HG02943 (cell line): ENCODE data around the gene TBKBP1.

Source experiments
- ATAC-seq: cut with Tn5 transposase; IDR thresholded peaks from one replicate; pipeline ENCODE4 v1.9.1; 2021; ENCODE audit warnings: mild to moderate bottlenecking, low read depth, moderate library complexity; ENCODE audit not compliant: unreplicated experiment

The TBKBP1 gene

DNA sequence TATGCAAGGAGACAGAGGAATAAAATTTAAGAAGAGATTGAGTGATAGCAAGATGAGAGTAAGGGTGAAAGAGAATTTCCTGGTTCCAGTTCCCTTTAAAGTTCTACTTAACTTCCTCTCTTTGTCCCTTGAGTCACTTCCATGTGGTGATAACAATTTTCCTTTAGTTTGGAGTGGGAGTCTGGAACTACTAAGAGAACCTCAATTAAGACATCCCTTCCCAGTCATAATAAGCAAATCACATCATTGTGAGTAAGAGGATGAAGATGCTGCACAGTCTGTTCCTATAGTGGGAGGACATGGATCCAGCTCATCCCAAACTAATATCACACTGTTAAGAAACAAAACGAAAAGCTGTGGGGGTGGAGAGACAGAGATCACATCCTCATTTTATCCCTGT, 63.4 kb downstream of the TBKBP1 start:
- no peak for ATAC-seq

GRCh38 chr17:47760409-47761140, 66.6 kb downstream of the TBKBP1 start:
- no peak for ATAC-seq
